Retinal pigment epithelial cell (primary cell): ENCODE data around the gene SAA4.

ENCODE experiments used
- DNase-seq: peaks from one replicate; pipeline ENCODE4 v3.0.0-alpha.2; 2010; ENCODE audit warnings: low read depth
- H3K4me3 ChIP-seq: 2 replicates; pipeline ENCODE4 v1.5.1; 2011; ENCODE audit warnings: mild to moderate bottlenecking, low read length, control low read depth, moderate library complexity
- TF ChIP-seq, protein P1 (sequence below): conservative IDR thresholded peaks from 2 replicates; pipeline ENCODE4 v1.5.1; 2011; ENCODE audit warnings: low read depth, low read length, control low read depth, inconsistent platforms

SAA4 gene

DNA sequence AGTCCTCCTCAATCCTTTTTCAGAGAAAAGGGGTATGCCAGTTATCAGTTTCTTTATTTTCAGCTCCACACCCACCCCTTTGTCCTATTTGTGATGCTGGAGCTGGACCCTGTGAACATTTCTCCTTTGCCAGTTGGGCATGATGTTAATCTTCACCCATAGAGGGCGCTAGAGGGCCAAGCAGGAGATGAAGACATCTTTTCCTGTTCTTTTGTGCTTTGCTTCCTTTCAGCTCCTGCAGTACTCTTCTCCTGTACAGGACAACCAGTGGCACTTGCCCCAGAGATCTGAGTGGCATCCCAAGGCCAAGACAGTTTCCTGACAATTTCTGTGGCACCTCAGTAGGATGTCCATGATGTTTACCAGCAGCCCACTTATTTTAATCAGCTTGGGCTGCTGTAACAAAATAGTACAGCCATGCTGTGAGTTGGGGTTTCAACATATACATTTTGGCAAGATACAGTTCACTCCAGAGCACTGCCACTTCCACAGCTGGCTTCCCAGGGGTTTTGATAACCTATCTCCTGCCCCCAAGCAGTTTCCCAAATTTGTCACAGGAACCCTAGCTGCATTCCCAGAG is 7.3 kb upstream of the SAA4 start:
- peak; percentile 23 for DNase-seq
- TF ChIP-seq, protein P1, sequence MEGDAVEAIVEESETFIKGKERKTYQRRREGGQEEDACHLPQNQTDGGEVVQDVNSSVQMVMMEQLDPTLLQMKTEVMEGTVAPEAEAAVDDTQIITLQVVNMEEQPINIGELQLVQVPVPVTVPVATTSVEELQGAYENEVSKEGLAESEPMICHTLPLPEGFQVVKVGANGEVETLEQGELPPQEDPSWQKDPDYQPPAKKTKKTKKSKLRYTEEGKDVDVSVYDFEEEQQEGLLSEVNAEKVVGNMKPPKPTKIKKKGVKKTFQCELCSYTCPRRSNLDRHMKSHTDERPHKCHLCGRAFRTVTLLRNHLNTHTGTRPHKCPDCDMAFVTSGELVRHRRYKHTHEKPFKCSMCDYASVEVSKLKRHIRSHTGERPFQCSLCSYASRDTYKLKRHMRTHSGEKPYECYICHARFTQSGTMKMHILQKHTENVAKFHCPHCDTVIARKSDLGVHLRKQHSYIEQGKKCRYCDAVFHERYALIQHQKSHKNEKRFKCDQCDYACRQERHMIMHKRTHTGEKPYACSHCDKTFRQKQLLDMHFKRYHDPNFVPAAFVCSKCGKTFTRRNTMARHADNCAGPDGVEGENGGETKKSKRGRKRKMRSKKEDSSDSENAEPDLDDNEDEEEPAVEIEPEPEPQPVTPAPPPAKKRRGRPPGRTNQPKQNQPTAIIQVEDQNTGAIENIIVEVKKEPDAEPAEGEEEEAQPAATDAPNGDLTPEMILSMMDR = peak; percentile 85
- no peak overlapping the region for H3K4me3 ChIP-seq

DNA sequence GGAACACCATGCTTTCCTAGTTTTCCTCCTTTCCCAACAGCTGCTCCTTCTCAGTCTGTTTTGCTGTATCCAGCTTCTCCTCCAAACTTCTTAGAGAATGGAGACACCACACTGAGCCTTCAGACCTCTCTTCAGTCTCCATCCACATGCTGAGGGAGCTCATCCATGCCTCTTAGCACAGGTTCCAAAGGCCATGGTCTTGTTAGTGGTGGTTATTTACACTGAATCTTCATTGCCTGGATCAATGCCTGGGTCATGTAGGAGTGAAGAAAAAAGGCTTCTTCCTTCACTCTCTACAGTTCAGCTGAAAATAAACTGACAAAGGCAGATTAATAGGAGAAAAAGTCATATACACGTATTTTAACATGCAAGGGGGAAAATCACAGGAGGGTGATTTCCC is 3.1 kb upstream of the SAA4 start:
- TF ChIP-seq, protein P1 = no peak
- no peak for DNase-seq
- no peak overlapping the region for H3K4me3 ChIP-seq

DNA sequence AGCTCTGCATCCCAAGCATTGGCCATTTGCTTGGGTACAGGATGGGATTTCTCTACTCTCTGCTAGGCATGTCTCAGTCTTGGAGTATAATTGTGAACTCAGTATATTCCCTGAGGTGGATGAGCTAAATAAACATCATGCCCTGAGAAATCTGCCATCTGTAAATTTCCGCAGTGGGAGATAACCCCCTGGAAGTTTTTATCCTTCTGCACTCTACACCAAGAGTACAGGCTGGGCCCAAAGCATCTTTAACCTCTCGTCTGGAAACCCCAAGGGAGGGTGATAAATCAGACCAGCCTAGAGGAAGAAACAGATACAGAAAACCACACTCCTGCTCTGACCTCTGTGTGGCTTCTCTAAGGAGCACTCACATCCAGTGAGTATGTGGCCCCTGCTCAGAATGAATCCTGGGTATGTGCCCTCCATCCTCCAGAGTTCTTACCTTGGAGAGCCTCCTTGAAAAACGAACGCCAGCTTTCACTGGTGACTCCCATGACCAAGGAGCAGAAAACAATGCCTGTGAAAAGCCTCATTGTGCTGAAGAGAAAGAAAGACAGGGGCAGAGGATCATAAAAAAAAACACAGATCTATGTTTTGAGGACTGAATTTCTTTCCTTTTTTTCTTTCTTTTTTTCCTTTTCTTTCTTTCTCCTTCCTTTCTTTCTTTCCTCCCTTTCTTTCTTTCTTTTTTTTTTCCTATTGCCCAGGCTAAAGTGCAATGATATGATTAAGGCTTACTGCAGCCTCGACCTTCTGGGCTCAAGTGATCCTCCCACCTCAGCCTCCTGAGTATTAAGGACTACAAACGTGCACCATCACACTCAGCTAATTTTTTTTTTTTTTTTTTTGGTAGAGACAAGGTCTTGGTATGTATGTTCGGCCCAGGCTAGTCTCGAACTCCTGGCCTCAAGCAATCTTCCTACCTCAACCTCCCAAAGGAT is 938 bp downstream of the SAA4 start:
- TF ChIP-seq, protein P1 = no peak
- DNase-seq = no peak
- no peak overlapping the region for H3K4me3 ChIP-seq

DNA sequence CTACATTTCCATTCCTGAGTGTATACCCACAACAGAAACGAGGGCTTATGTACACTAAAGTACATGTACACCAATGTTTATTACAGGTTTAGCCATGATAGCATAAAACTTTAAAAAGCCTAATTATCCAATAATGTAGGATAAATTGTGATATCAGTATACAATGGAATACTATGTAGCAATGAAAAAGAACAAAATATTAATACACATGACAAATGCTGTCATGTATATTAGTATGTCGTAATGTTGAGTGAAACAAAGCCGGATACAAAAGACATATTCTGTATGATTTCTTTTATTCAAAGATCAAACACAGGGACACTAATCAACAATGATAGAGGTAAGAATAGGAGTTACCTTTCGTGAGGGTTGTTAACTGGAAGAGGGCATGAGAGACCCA is 2.7 kb downstream of the SAA4 start:
- no peak overlapping the region for H3K4me3 ChIP-seq
- DNase-seq = no peak
- TF ChIP-seq, protein P1 = no peak

DNA sequence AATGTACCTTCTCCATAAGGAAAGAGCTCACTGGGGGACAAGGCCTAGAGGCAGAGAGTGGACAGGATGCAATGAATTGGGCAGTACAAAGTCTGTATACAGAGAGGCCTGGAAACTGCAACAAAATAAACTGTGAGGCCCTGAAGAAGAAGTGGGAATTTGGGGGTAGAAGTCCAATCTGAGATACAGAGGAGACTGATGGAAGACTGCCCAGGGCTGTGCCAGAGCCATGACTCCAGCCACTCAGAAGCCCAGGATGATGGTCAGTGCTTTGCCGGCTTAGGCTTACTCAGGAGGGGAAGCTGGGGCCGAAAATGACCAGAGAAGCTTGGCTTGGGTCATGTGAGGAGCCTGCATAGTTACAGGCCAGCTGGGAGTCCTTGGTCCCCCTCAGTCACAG is 5.7 kb downstream of the SAA4 start:
- no peak overlapping the region for H3K4me3 ChIP-seq
- DNase-seq = no peak
- TF ChIP-seq, protein P1 = no peak

DNA sequence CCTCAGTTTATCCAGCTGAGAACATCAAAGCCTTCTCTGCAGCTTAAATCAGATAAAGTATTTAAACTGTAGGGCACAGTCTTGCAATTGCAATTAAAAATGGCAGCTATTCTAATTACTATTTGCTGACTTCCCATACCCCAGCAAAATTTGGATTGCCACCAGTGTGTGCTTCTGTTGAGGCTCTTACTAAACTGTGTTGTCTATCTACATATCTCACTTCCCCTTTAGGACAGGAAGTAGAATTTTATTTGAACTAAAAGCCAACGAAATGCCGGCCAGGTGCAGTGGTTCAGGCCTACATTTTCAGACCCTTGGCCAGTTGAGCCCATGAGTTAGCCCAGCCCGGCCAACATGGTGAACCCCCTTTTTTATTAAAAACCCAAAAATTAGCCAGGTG is 7.1 kb downstream of the SAA4 start:
- TF ChIP-seq, protein P1 = no peak
- no peak overlapping the region for H3K4me3 ChIP-seq
- DNase-seq = no peak

DNA sequence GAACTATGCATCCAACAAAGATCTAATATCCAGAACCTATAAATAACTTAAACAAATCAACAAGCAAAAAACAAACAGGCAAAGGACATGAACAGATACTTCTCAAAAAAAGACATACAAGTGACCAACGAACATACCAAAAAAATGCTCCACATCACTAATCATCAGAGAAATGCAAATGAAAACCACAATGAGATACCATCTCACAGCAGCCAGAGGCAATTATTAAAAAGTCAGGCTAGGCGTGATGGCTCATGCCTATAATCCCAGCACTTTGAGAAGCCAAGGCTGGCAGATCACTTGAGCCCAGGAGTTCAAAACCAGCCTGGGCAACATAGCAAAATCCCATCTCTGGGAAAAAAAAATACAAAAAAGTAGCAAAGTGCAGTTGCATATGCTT is 10.7 kb downstream of the SAA4 start:
- no peak for DNase-seq
- TF ChIP-seq, protein P1 = no peak
- H3K4me3 ChIP-seq = no peak overlapping the region
